ENCODE measurements around the gene LMOD3. TPM values are rescaled to one million over a fixed set of nuclear protein-coding genes. Genes with fewer than 3 reads are reported as not detected.

LMOD3 gene
- total RNA-seq, 3 donors from 2014 or later (not counting 1 experiment from before 2014, with no cell fraction given): not detected

- Mint-ChIP-seq H3K4me1 (peaks cover 66% of the 10 kb centered on the region in 2 donors), H3K27ac (peak overlapping the region; percentile 29 to 75)
Measured at GRCh38 chr3:69099576-69099975, 22.8 kb downstream of the LMOD3 start.

GRCh38 chr3:69097407-69098086, 24.8 kb downstream of the LMOD3 start:
- H3K27me3 ChIP-seq (ENCODE audit: control insufficient read depth, insufficient read depth, low read length): no peaks in the 10 kb centered on the region
- 80% methylated on average over 6 of the region's 9 CpGs for WGBS (ENCODE audit: insufficient coverage)

More at GRCh38 chr3:69099576-69099975, 22.8 kb downstream of the LMOD3 start:
- Histone ChIP-seq H3K27ac (ENCODE audit: low read length) (no peak overlapping the region), H3K4me1 (ENCODE audit: control insufficient read depth, insufficient read depth, low read length) (peaks cover 31% of the 10 kb centered on the region), H3K27me3 (ENCODE audit: control insufficient read depth, insufficient read depth, low read length) (no peaks in the 10 kb centered on the region), H3K4me3 (ENCODE audit: low read length) (no peak overlapping the region), H3K9me3 (ENCODE audit: control insufficient read depth, insufficient read depth, low read length) (no peaks in the 10 kb centered on the region), H3K36me3 (ENCODE audit: control insufficient read depth, insufficient read depth, low read length) (peaks cover 36% of the 10 kb centered on the region)
- DNase-seq (no peak), ATAC-seq (no peak)
- intact Hi-C loops (cut with micrococcal nuclease): no loop called here
- peaks cover 19% of the 10 kb centered on the region for H3K36me3 Mint-ChIP-seq
- H3K4me3 Mint-ChIP-seq: no peak overlapping the region
- TF ChIP-seq CTCF (IDR thresholded peaks at IDR 0.05): no peak
- no peaks in the 10 kb centered on the region for H3K27me3 Mint-ChIP-seq (ENCODE audit: low read depth in 2 of 2)
- WGBS (ENCODE audit: insufficient coverage): 100% methylated on average over 3 of the region's 4 CpGs
- no peaks in the 10 kb centered on the region for H3K9me3 Mint-ChIP-seq

GRCh38 chr3:69096299-69096698, 26.1 kb downstream of the LMOD3 start:
- no peaks in the 10 kb centered on the region for H3K9me3 Mint-ChIP-seq
- no peak for ATAC-seq
- Histone ChIP-seq H3K4me3 (ENCODE audit: low read length) (no peak overlapping the region), H3K36me3 (ENCODE audit: control insufficient read depth, insufficient read depth, low read length) (peaks cover 11% of the 10 kb centered on the region), H3K9me3 (ENCODE audit: control insufficient read depth, insufficient read depth, low read length) (no peaks in the 10 kb centered on the region), H3K27ac (ENCODE audit: low read length) (peak overlapping the region; percentile 19), H3K4me1 (ENCODE audit: control insufficient read depth, insufficient read depth, low read length) (peaks cover 59% of the 10 kb centered on the region), H3K27me3 (ENCODE audit: control insufficient read depth, insufficient read depth, low read length) (no peaks in the 10 kb centered on the region)
- 97% methylated on average over 4 of the region's 5 CpGs for WGBS (ENCODE audit: insufficient coverage)
- no peaks in the 10 kb centered on the region for H3K36me3 Mint-ChIP-seq
- intact Hi-C loops (cut with micrococcal nuclease): no loop called here
- TF ChIP-seq CTCF (IDR thresholded peaks at IDR 0.05): no peak
- H3K27ac Mint-ChIP-seq: peak overlapping the region; percentile 91 to 93
- no peak for DNase-seq
- H3K4me1 Mint-ChIP-seq: peaks cover 72 to 76% of the 10 kb centered on the region in 2 donors
- no peaks in the 10 kb centered on the region for H3K27me3 Mint-ChIP-seq (ENCODE audit: low read depth in 2 of 2)
- no peak overlapping the region for H3K4me3 Mint-ChIP-seq

More at GRCh38 chr3:69097407-69098086, 24.8 kb downstream of the LMOD3 start:
- no peaks in the 10 kb centered on the region for H3K9me3 ChIP-seq (ENCODE audit: control insufficient read depth, insufficient read depth, low read length)
- Mint-ChIP-seq H3K4me1 (peaks cover 71 to 74% of the 10 kb centered on the region in 2 donors), H3K9me3 (no peaks in the 10 kb centered on the region), H3K36me3 (no peaks in the 10 kb centered on the region), H3K27me3 (ENCODE audit: low read depth in 2 of 2) (no peaks in the 10 kb centered on the region), H3K4me3 (no peak overlapping the region), H3K27ac (peak overlapping the region; percentile 91 to 93)
- H3K27ac ChIP-seq (ENCODE audit: low read length): no peak overlapping the region
- H3K36me3 ChIP-seq (ENCODE audit: control insufficient read depth, insufficient read depth, low read length): peaks cover 16% of the 10 kb centered on the region
- intact Hi-C loops (cut with micrococcal nuclease): no loop called here
- no peak for ATAC-seq
- no peak overlapping the region for H3K4me3 ChIP-seq (ENCODE audit: low read length)
- H3K4me1 ChIP-seq (ENCODE audit: control insufficient read depth, insufficient read depth, low read length): peaks cover 51% of the 10 kb centered on the region
- no peak for TF ChIP-seq CTCF (IDR thresholded peaks at IDR 0.05)
- no peak for DNase-seq
